GM12874 (cell line): ENCODE measurements around the gene C1QTNF1.
A peak's percentile ranks its signal among the peaks of the same experiment; 100 is the strongest.

ENCODE experiments used
- CTCF ChIP-seq: IDR thresholded peaks from 2 replicates; pipeline ENCODE4 v1.5.1; 2011; ENCODE audit warnings: low read depth, mild to moderate bottlenecking, control low read depth, low read length, moderate library complexity; ENCODE audit not compliant: insufficient read depth

Gene C1QTNF1

GRCh38 chr17:79043191-79043930, 19.4 kb downstream of the C1QTNF1 start:
- no peak for TF ChIP-seq CTCF

GRCh38 chr17:79043931-79044320, 20.0 kb downstream of the C1QTNF1 start:
- TF ChIP-seq CTCF: no peak

GRCh38 chr17:79044462-79044861, 20.5 kb downstream of the C1QTNF1 start:
- TF ChIP-seq CTCF: no peak

GRCh38 chr17:79045001-79045729, 21.2 kb downstream of the C1QTNF1 start:
- TF ChIP-seq CTCF: no peak

- peak; percentile 96 for TF ChIP-seq CTCF
Observed at GRCh38 chr17:79045842-79046196, 21.9 kb downstream of the C1QTNF1 start.

GRCh38 chr17:79046197-79046915, 22.4 kb downstream of the C1QTNF1 start:
- no peak for TF ChIP-seq CTCF

- TF ChIP-seq CTCF: no peak
Observed at GRCh38 chr17:79046916-79047280, 22.9 kb downstream of the C1QTNF1 start.
